H1 (cell line): ENCODE results near the gene LIX1L. TPM values are rescaled to one million over a fixed set of nuclear protein-coding genes. Genes with fewer than 3 reads are reported as not detected.
A peak's percentile ranks its signal among the peaks of the same experiment; 100 is the strongest.

Experiments
- BACH1 ChIP-seq: IDR thresholded peaks from 2 replicates; pipeline ENCODE4 v1.6.1; 2012; ENCODE audit warnings: low read length, improper control_type of control experiment
- BCL11A ChIP-seq, 2 experiments: IDR thresholded peaks; one replicate each; pipeline ENCODE4 v1.6.1; 2011; ENCODE audit warnings: low read depth in 2 of 2, low read length in 2 of 2, mild to moderate bottlenecking in 2 of 2
- BRCA1 ChIP-seq: IDR thresholded peaks from 2 replicates; pipeline ENCODE4 v1.6.1; 2012; ENCODE audit warnings: low read depth, low read length, improper control_type of control experiment
- CBX5 ChIP-seq: fragments of 300-800, 300-1000 bp; sonication (generic); IDR thresholded peaks from 2 replicates; pipeline ENCODE4 v1.7.1; 2016; ENCODE audit warnings: antibody characterized with exemption, low read length, low read depth
- CBX8 ChIP-seq: fragments of 300-800, 300-1000 bp; sonication (generic); IDR thresholded peaks from 2 replicates; pipeline ENCODE4 v1.7.1; 2016; ENCODE audit warnings: low read depth, low read length, borderline replicate concordance
- CTBP2 ChIP-seq: IDR thresholded peaks from 2 replicates; pipeline ENCODE4 v1.7.0; 2011; ENCODE audit warnings: borderline replicate concordance, mild to moderate bottlenecking, moderate library complexity, mixed read lengths, low read length; ENCODE audit not compliant: insufficient read depth, insufficient read length
- EGR1 ChIP-seq: IDR thresholded peaks from 2 replicates; pipeline ENCODE4 v1.6.1; 2011; ENCODE audit warnings: low read depth, low read length, borderline replicate concordance
- EP300 ChIP-seq, 2 experiments: IDR thresholded peaks; 1 replicate in 1 of 2; 2 replicates in 1 of 2; pipeline ENCODE4 v1.6.1; 2011 to 2012; ENCODE audit warnings: low read depth in 2 of 2, low read length in 2 of 2, mild to moderate bottlenecking in 2 of 2, borderline replicate concordance in 1 of 2, inconsistent platforms in 1 of 2, moderate library complexity in 1 of 2
- EZH2 ChIP-seq: fragments of 200-600 bp; sonication (generic); IDR thresholded peaks from 2 replicates; pipeline ENCODE4 v1.7.1; 2012; ENCODE audit warnings: low read depth, mild to moderate bottlenecking, moderate library complexity, low read length, inconsistent platforms; ENCODE audit not compliant: severe bottlenecking
- HDAC6 ChIP-seq: IDR thresholded peaks from one replicate; pipeline ENCODE4 v1.7.1; 2012; ENCODE audit warnings: low read depth, mild to moderate bottlenecking, inconsistent platforms, low read length, moderate library complexity
- JUND ChIP-seq: IDR thresholded peaks from 2 replicates; pipeline ENCODE4 v1.6.1; 2011; ENCODE audit warnings: mild to moderate bottlenecking, improper control_type of control experiment, low read length
- KDM4A ChIP-seq: IDR thresholded peaks from one replicate; pipeline ENCODE4 v1.7.1; 2012; ENCODE audit warnings: low read depth, mild to moderate bottlenecking, moderate library complexity, low read length, inconsistent platforms; ENCODE audit not compliant: severe bottlenecking
- POU5F1 ChIP-seq: IDR thresholded peaks from 2 replicates; pipeline ENCODE4 v1.6.1; 2011; ENCODE audit warnings: low read depth, mild to moderate bottlenecking, low read length, moderate library complexity
- RAD21 ChIP-seq, 2 experiments: IDR thresholded peaks in 1 of 2; conservative IDR thresholded peaks in 1 of 2; 2 replicates each; pipeline ENCODE4 v1.6.1; 2011; ENCODE audit warnings: low read depth in 2 of 2, low read length in 2 of 2, improper control_type of control experiment in 1 of 2, inconsistent platforms in 1 of 2, mild to moderate bottlenecking in 1 of 2, moderate library complexity in 1 of 2
- RXRA ChIP-seq: IDR thresholded peaks from 2 replicates; pipeline ENCODE4 v1.6.1; 2011; ENCODE audit warnings: low read depth, mild to moderate bottlenecking, low read length, moderate library complexity; ENCODE audit not compliant: insufficient read depth
- SIRT6 ChIP-seq: IDR thresholded peaks from one replicate; pipeline ENCODE4 v1.7.1; 2012; ENCODE audit warnings: low read length, inconsistent platforms
- SP2 ChIP-seq: IDR thresholded peaks from 2 replicates; pipeline ENCODE4 v1.6.1; 2012; ENCODE audit warnings: mild to moderate bottlenecking, low read length, inconsistent platforms
- SRF ChIP-seq: IDR thresholded peaks from 2 replicates; pipeline ENCODE4 v1.6.1; 2011; ENCODE audit warnings: mild to moderate bottlenecking, low read depth, low read length, moderate library complexity
- SUZ12 ChIP-seq: fragments of 200-600 bp; sonication (generic); IDR thresholded peaks from 2 replicates; pipeline ENCODE4 v1.6.1; 2012; ENCODE audit warnings: mild to moderate bottlenecking, inconsistent platforms, low read length, moderate library complexity, mixed read lengths
- TCF12 ChIP-seq: IDR thresholded peaks from 2 replicates; pipeline ENCODE4 v1.6.1; 2011; ENCODE audit warnings: low read depth, mild to moderate bottlenecking, low read length
- TEAD4 ChIP-seq: IDR thresholded peaks from 2 replicates; pipeline ENCODE4 v1.6.1; 2012; ENCODE audit warnings: low read depth, low read length, inconsistent platforms, mixed read lengths
- YY1 ChIP-seq: IDR thresholded peaks from 2 replicates; pipeline ENCODE4 v1.6.1; 2011; ENCODE audit warnings: low read depth, mild to moderate bottlenecking, low read length
- polyA plus RNA-seq, 7 experiments: library from polyadenylated mRNA; depleted of rRNA in 3 of 7; stranded (reverse) in 5 of 7; unstranded in 2 of 7; fragments of >200 nt in 5 of 7; fragments of 200-250 nt in 2 of 7; gene quantifications; 1 replicate in 5 of 7; 2 replicates in 1 of 7; 4 replicates in 1 of 7; pipeline versions ENCODE4 v1.2.1 to v1.2.3, GENCODE V29; 2011 to 2013; ENCODE audit warnings: missing spikeins in 2 of 7, mixed read lengths in 2 of 7
- total RNA-seq: library from RNA; stranded (reverse); fragmentation: NEBNext Ultra II Directional; extraction: Animal tissue kit (Norgen Biotek cat#: 25700); gene quantifications from 2 replicates; pipeline ENCODE4 v1.2.1, GENCODE V29; 2021
- TF ChIP-seq, protein P1 (sequence below): IDR thresholded peaks from 2 replicates; pipeline ENCODE4 v1.6.1; 2011; ENCODE audit warnings: low read length, improper control_type of control experiment

The LIX1L gene
- total and polyA plus RNA-seq, 2 of the 8 experiments (the other 6 are each of a cell fraction or from before 2014, with no cell fraction given), result 2.9 to 3.7 TPM

DNA sequence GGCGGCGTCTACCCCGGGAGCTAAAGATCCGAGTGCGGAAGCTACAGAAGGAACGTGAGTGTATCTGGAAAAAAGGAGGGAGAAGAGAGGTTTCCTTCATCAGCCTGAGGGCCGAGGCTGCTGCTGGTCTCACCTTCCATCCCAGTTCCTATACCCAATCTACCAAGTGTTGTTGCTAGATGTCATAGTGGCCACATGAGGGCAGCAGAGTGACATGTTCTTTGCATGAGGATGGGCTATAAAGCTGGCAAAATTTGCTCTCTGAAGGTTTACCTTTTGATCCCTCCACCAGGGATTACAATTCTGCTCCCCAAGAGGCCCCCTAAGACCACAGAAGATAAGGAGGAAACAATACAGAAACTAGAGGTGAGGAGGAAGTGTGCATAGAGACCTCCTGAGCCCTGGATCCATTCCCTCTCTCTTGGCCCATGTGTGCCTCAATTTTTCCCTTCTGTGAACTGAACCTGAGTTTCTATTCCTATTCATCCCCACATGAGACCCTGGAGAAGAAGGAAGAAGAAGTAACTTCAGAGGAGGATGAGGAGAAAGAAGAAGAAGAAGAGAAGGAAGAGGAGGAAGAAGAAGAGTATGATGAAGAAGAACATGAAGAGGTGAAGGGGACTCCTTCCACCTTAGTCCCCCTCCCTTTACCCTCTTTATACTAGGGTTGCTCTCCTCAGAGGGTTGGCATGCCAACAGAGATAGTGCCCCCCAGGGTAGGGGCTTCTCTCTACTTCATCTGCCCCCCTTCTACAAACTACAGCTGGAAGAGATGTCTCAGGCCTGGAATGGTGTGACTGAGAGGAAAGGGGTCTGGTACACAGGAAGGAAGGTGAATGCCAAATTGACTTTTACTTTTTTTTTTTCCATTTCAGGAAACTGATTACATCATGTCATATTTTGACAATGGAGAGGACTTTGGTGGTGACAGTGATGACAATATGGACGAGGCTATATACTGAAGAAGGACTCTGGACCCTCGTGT, 20.0 kb upstream of the LIX1L start (continued):
- TF ChIP-seq EGR1 (no peak), JUND (no peak), SUZ12 (no peak), SIRT6 (no peak), RAD21 (IDR thresholded peaks at IDR 0.05 in 1 of 2, conservative IDR thresholded peaks at IDR 0.05 in 1 of 2; ENCODE audit: low read depth in 2 of 2, low read length in 2 of 2) (peak; percentile 94 to 98), TCF12 (no peak), EP300 (IDR thresholded peaks at IDR 0.05; ENCODE audit: borderline replicate concordance in 1 of 2, low read depth in 2 of 2, low read length in 2 of 2) (no peak), BACH1 (no peak), TEAD4 (no peak), BCL11A (IDR thresholded peaks at IDR 0.05; ENCODE audit: low read depth in 2 of 2, low read length in 2 of 2) (no peak), KDM4A (no peak), CBX8 (no peak), CTBP2 (no peak), RXRA (no peak), POU5F1 (no peak), SRF (no peak), YY1 (no peak), HDAC6 (no peak), SP2 (no peak), EZH2 (no peak), CBX5 (no peak), BRCA1 (no peak)
- TF ChIP-seq, protein P1, sequence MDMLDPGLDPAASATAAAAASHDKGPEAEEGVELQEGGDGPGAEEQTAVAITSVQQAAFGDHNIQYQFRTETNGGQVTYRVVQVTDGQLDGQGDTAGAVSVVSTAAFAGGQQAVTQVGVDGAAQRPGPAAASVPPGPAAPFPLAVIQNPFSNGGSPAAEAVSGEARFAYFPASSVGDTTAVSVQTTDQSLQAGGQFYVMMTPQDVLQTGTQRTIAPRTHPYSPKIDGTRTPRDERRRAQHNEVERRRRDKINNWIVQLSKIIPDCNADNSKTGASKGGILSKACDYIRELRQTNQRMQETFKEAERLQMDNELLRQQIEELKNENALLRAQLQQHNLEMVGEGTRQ, result no peak
